ENCODE results near the gene POU2AF2.

DNA sequence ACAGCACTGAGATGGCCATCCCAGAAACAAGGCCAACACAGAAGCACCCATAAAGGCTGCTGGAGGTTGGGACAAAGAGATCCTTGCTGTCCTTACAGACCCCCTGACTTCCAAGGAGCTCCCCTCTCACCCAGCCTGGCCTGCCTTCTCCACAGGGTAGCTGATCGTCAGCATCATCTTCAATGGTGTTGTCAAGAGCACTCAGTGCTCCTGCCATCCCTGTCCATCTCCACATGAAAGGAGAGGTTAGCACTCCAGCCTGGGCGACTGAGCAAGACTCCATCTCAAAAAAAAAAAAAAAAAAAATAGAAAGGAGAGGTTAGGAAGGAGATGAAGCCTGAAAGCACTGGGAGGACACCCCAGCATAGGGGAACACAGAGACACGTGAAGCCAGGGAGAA is 50.7 kb downstream of the POU2AF2 start:
- TF ChIP-seq POLR2A (IDR thresholded peaks at IDR 0.05) = no peak
- TF ChIP-seq, protein P1, sequence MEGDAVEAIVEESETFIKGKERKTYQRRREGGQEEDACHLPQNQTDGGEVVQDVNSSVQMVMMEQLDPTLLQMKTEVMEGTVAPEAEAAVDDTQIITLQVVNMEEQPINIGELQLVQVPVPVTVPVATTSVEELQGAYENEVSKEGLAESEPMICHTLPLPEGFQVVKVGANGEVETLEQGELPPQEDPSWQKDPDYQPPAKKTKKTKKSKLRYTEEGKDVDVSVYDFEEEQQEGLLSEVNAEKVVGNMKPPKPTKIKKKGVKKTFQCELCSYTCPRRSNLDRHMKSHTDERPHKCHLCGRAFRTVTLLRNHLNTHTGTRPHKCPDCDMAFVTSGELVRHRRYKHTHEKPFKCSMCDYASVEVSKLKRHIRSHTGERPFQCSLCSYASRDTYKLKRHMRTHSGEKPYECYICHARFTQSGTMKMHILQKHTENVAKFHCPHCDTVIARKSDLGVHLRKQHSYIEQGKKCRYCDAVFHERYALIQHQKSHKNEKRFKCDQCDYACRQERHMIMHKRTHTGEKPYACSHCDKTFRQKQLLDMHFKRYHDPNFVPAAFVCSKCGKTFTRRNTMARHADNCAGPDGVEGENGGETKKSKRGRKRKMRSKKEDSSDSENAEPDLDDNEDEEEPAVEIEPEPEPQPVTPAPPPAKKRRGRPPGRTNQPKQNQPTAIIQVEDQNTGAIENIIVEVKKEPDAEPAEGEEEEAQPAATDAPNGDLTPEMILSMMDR (IDR thresholded peaks at IDR 0.05) = no peak

All from testis (tissue), 2 donors.